WERI-Rb-1 (cell line): Measurements from ENCODE around the gene NDUFS8.
A peak's percentile ranks its signal among the peaks of the same experiment; 100 is the strongest.

ENCODE experiments used
- DNase-seq: peaks from one replicate; pipeline ENCODE4 v3.0.0-alpha.2; 2020
- H3K27ac ChIP-seq: fragments of 250-450 bp; sonication (Bioruptor Pico); 2 replicates; pipeline ENCODE4 v1.5.1; 2020; ENCODE audit warnings: mild to moderate bottlenecking, moderate library complexity
- H3K27me3 ChIP-seq: fragments of 250-450 bp; sonication (Bioruptor Pico); 2 replicates; pipeline ENCODE4 v1.5.1; 2021; ENCODE audit warnings: mild to moderate bottlenecking, low read depth, moderate library complexity; ENCODE audit not compliant: insufficient read depth, severe bottlenecking
- H3K36me3 ChIP-seq: fragments of 250-450 bp; sonication (Bioruptor Pico); 2 replicates; pipeline ENCODE4 v1.5.1; 2020; ENCODE audit warnings: mild to moderate bottlenecking, moderate library complexity
- H3K4me3 ChIP-seq: 2 replicates; pipeline ENCODE4 v1.5.1; 2011; ENCODE audit warnings: low read depth, mild to moderate bottlenecking, control low read depth, low read length
- H3K9me3 ChIP-seq: fragments of 250-450 bp; sonication (Bioruptor Pico); 2 replicates; pipeline ENCODE4 v1.5.1; 2021; ENCODE audit warnings: mild to moderate bottlenecking, moderate library complexity; ENCODE audit not compliant: severe bottlenecking
- TF ChIP-seq, protein P1 (sequence below): IDR thresholded peaks from 2 replicates; pipeline ENCODE4 v1.5.1; 2011; ENCODE audit warnings: low read depth, mild to moderate bottlenecking, control low read depth, inconsistent platforms, low read length

Gene NDUFS8

DNA sequence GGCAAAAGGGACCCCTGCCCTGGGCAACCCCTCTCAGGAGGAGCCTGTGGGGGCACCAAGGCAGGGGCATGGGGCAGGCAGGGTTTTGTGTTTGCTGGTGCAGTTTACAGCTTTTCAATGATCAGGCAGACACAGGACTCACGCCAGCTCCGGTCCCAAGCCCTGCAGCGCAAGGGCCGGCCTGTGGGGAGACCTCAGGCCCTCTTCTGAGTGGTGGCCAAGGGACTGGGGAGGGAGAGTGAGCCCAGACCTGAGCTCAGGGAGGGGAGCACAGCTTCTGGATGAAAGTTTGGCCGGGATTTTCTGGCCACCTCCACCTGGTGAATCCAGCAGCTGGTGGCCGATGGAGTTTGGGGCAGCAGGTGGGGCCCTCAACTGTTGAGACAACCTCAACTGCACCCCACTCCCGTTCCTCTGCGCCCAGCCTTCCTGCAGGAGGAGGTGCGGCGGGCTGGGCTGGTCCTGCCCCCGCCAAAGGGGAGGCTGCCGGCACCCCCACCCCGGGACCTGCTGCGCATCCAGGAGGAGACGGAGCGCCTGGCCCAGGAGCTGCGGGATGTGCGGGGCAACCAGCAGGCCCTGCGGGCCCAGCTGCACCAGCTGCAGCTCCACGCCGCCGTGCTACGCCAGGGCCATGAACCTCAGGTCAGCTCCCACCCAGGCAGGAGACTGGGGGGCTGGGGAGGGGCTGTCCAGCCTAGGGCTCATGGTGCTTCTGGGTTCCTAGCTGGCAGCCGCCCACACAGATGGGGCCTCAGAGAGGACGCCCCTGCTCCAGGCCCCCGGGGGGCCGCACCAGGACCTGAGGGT, 11.9 kb downstream of the NDUFS8 start:
- Histone ChIP-seq H3K27me3 (no peaks in the 10 kb centered on the region), H3K9me3 (no peaks in the 10 kb centered on the region), H3K27ac (no peak overlapping the region), H3K36me3 (no peaks in the 10 kb centered on the region), H3K4me3 (no peak overlapping the region)
- TF ChIP-seq, protein P1, sequence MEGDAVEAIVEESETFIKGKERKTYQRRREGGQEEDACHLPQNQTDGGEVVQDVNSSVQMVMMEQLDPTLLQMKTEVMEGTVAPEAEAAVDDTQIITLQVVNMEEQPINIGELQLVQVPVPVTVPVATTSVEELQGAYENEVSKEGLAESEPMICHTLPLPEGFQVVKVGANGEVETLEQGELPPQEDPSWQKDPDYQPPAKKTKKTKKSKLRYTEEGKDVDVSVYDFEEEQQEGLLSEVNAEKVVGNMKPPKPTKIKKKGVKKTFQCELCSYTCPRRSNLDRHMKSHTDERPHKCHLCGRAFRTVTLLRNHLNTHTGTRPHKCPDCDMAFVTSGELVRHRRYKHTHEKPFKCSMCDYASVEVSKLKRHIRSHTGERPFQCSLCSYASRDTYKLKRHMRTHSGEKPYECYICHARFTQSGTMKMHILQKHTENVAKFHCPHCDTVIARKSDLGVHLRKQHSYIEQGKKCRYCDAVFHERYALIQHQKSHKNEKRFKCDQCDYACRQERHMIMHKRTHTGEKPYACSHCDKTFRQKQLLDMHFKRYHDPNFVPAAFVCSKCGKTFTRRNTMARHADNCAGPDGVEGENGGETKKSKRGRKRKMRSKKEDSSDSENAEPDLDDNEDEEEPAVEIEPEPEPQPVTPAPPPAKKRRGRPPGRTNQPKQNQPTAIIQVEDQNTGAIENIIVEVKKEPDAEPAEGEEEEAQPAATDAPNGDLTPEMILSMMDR = no peak
- no peak for DNase-seq

DNA sequence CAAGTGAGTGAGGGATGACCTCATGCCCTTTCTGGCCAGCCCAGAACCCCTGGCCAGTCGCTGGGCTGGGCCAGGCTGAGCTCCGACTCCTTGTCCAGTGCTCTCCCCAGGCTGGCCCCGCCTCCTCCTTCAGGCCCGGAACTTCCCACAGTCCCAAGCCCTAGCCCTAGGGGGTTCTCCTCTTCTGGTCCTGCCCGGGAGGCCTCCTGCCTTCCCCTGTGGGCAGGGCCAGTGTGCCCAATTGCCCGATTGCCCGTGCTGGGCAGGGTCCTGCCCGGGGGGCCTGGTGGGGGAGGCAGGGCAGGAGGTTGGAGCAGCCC, 12.5 kb downstream of the NDUFS8 start:
- no peak overlapping the region for H3K4me3 ChIP-seq
- DNase-seq = no peak
- no peaks in the 10 kb centered on the region for H3K36me3 ChIP-seq
- peak overlapping the region; percentile 22 for H3K27ac ChIP-seq
- H3K27me3 ChIP-seq = no peaks in the 10 kb centered on the region
- H3K9me3 ChIP-seq = no peaks in the 10 kb centered on the region
- TF ChIP-seq, protein P1 = no peak

DNA sequence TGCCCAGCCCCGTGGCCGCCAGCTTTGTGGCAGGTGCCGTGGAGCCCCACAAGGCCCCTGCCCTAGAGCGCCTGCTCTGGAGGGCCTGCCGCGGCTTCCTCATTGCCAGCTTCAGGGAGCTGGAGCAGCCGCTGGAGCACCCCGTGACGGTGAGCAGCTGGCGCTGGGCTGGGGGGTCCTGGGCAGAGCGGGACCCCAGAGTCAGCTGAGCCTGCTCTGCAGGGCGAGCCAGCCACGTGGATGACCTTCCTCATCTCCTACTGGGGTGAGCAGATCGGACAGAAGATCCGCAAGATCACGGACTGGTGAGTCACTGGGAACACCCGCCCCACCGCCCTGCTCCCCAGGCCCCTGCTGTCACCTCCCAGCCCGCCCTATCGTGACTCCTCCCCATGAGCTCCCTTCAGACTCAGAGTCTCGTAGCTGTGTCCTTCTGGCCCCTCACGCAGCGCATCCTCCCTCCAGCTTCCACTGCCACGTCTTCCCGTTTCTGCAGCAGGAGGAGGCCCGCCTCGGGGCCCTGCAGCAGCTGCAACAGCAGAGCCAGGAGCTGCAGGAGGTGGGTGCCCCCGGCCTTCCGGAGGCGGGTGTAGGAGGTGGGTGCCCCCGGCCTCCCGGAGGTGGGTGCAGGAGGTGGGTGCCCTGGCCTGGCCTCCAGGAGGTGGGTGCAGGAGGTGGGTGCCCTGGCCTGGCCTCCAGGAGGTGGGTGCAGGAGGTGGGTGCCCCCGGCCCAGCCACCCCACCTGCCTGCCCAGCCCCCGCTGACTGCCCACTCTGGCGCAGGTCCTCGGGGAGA, 13.1 kb downstream of the NDUFS8 start:
- DNase-seq = peak; percentile 59
- no peaks in the 10 kb centered on the region for H3K36me3 ChIP-seq

DNA sequence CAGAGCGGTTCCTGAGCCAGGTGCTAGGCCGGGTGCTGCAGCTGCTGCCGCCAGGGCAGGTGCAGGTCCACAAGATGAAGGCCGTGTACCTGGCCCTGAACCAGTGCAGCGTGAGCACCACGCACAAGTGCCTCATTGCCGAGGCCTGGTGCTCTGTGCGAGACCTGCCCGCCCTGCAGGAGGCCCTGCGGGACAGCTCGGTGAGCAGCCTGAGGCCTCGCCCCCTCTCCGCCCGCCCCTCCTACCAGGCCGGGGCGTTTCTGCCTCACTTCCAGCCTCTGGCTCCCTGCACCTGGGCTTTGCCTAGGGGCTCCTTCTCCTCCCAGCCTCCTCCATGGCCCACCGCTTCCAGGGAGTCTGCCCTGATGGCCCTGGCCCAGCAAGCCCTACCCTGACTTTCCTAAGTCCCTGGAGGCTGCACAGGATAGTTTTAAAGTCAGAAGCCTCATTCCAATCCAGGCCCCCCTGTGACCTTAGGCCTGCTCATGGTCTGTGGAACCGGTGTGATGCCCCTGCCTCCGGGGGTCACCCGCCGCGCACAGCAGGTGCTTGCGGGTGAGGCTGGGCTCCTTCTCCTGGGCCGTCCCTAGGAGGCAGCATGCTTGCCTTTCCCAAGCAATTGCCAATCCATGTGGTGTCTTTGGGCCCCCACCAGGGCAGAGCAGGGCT, 13.8 kb downstream of the NDUFS8 start:
- TF ChIP-seq, protein P1 = 0 out of 2 replicates have a peak, but pooled peaks have one; percentile 16
- no peak for DNase-seq
- H3K36me3 ChIP-seq = no peaks in the 10 kb centered on the region
- H3K9me3 ChIP-seq = no peaks in the 10 kb centered on the region
- H3K4me3 ChIP-seq = no peak overlapping the region
- no peaks in the 10 kb centered on the region for H3K27me3 ChIP-seq
- no peak overlapping the region for H3K27ac ChIP-seq

More for the DNA sequence above, 13.1 kb downstream of the NDUFS8 start:
- Histone ChIP-seq H3K9me3 (no peaks in the 10 kb centered on the region), H3K27me3 (no peaks in the 10 kb centered on the region), H3K27ac (peak overlapping the region; percentile 22), H3K4me3 (no peak overlapping the region)
- TF ChIP-seq, protein P1 = no peak

DNA sequence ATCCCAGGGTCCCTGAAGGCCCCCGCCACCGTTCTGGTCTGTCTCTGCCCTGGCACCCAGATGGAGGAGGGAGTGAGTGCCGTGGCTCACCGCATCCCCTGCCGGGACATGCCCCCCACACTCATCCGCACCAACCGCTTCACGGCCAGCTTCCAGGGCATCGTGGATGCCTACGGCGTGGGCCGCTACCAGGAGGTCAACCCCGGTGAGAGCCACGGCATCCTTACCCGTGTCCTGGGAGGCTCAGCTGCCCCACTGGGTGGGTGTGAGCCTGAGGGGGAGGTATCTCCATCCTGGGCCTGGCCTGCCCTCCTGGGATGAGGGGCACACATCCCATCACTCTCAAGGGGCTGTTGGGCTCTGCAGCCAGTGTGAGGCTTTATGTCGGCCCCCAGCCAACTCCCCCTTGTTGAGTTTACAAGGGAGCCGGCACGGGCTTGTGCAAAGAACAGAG, 14.4 kb downstream of the NDUFS8 start:
- Histone ChIP-seq H3K36me3 (no peaks in the 10 kb centered on the region), H3K27me3 (no peaks in the 10 kb centered on the region), H3K4me3 (no peak overlapping the region), H3K27ac (no peak overlapping the region), H3K9me3 (no peaks in the 10 kb centered on the region)
- TF ChIP-seq, protein P1 = no peak
- DNase-seq = no peak
